OCI-M1 (cell line): ENCODE results near the gene CCDC88B.

Source experiments
- DNase-seq: peaks from one replicate; lab custom pipeline; 2025; lab: John Stamatoyannopoulos, UW

Gene CCDC88B

DNA sequence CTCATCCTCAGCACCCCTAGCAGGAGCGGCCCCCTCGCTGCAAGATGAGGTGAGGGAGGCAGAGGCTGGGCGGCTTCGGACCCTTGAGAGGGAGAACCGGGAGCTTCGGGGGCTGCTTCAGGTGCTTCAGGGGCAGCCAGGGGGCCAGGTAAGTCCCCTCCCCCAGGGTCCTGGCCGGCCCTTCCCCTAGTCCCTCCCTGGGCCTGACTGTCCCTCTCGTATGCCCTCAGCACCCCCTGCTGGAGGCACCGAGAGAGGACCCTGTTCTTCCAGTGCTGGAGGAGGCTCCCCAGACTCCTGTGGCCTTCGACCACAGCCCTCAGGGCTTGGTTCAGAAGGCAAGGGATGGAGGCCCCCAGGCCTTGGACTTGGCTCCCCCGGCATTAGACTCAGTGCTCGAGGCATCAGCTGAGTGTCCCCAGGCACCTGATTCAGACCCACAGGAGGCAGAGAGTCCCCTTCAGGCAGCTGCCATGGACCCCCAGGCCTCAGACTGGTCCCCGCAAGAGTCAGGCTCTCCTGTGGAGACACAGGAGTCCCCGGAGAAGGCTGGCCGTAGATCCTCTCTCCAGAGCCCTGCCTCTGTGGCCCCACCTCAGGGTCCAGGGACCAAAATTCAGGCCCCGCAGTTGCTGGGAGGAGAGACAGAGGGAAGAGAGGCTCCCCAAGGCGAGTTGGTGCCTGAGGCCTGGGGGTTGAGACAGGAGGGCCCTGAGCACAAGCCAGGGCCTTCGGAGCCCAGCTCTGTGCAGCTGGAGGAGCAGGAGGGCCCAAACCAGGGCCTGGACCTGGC, 4.0 kb downstream of the CCDC88B start:
- peak; percentile 58 for DNase-seq

DNA sequence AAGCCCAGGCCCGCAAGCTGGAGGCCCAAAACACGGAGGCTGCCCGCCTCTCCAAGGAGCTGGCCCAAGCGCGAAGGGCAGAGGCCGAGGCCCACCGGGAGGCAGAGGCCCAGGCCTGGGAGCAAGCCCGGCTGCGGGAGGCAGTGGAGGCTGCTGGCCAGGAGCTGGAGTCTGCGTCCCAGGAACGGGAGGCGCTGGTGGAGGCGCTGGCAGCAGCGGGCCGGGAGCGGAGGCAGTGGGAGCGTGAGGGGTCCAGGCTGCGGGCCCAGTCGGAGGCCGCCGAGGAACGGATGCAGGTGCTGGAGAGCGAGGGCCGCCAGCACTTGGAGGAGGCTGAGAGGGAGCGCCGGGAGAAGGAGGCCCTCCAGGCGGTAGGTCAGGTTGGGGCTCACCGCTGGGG, 4.8 kb downstream of the CCDC88B start:
- no peak for DNase-seq

DNA sequence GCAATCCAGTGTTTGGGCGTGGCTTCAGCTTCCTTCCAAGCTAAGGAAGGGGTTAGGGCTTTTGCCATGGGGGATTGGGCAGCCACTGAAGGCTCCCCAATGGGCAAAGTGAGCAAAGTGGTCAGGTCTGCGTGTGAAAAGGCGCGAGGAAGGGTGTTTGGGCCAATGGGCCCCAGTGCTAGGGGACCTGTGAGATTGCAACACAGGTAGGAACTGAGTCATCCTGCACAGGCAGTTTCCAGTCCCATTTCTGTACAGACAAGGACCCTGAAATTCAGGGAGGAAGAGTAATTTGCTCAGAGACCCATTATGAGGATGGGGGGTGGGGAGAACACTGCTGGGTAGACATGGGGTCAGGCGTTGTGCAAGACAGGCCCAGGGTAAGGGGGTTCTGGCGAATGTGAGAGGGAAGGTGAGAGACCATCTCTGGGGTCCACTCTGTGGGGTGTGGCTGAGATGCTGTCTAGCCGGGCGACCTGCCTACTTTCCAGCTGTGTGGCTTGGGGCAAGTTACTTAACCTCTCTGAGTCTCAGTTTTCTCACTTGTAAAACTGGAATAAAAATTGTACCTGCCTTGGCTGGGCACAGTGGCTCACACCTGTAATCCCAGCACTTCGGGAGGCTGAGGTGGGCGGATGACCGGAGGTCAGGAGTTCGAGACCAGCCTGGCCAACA, 7.3 kb downstream of the CCDC88B start:
- DNase-seq, result no peak

DNA sequence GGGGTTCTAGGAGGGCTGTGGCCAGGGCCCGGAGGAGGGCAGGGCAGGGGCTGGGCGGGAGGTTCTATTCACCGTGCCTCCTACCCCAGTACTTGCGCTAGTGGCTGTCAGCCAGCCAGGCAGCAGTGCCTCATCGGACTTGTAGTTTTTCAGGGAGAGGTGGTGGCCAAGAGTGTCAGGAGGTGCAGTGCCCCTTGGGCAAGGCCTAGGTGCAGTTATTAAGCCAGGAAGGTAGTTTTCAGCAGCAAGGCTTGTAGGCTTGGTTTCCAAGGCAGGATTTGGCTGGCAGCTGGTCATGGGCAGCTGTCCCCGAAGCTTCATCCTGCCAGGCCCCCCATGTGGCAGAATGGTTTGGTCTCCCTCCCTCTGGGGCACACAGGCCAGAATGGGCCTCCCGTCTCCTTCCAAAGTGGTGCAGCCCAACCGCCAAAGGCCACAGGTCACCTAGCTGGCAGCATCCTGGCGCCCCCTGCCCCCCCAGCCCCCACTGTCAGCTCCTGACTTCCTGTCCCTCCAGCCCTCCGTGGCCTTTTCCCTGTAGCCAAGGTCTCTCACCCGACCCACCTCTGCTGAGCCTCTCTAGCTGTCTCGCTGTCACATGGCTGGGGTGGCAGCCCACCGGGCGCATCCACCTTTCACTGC, 8.5 kb downstream of the CCDC88B start:
- no peak for DNase-seq

DNA sequence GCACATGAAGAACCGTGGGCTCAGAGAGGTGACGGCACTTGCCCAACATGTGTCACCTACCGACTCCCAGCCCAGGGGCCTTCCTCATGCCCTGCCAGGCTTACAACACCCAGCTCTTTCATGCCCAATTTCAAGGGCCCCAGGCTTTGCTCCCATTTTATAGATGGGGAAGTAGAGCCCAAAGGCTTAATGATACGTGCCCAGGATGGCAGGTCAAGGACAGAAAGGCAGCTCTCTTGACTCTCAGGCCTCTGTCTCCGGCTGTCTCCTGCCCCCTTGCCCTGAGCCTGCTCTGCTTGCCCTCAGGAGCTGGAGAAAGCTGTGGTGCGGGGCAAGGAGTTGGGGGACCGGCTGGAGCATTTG, 9.0 kb downstream of the CCDC88B start:
- DNase-seq, result no peak

DNA sequence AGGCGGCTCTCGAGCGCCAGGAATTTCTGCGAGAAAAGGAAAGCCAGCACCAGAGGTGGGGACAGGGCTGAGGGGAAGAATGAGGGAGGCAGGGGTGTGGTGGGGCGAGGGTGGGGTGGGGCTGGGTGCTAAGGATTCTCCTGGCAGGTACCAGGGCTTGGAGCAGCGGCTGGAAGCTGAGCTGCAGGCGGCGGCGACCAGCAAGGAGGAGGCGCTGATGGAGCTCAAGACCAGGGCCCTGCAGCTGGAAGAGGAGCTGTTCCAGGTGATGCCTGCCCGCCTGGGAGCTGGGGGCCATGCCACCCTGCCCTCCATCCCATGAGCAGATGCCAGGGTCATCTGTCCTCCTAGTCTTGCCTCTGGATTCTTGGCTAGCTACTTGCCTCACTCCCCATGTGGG, 9.4 kb downstream of the CCDC88B start:
- no peak for DNase-seq

DNA sequence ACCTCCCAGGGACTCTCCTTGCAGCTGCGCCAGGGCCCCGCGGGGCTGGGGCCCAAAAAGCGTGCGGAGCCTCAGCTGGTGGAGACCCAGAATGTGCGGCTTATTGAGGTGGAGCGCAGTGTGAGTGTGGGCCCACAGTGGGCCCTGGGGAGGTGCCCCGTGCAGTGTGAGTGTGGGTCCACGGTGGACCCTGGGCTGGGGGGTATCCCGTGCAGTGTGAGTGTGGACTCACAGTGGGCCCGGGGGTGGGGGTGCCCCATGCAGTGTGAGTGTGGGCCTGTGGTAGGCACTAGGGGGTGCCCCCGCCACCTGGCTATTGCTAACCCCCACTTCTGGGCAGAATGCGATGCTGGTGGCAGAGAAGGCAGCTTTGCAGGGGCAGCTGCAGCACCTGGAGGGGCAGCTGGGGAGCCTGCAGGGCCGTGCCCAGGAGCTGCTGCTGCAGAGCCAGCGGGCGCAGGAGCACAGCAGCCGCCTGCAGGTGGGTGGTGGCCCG, 11.2 kb downstream of the CCDC88B start:
- no peak for DNase-seq

DNA sequence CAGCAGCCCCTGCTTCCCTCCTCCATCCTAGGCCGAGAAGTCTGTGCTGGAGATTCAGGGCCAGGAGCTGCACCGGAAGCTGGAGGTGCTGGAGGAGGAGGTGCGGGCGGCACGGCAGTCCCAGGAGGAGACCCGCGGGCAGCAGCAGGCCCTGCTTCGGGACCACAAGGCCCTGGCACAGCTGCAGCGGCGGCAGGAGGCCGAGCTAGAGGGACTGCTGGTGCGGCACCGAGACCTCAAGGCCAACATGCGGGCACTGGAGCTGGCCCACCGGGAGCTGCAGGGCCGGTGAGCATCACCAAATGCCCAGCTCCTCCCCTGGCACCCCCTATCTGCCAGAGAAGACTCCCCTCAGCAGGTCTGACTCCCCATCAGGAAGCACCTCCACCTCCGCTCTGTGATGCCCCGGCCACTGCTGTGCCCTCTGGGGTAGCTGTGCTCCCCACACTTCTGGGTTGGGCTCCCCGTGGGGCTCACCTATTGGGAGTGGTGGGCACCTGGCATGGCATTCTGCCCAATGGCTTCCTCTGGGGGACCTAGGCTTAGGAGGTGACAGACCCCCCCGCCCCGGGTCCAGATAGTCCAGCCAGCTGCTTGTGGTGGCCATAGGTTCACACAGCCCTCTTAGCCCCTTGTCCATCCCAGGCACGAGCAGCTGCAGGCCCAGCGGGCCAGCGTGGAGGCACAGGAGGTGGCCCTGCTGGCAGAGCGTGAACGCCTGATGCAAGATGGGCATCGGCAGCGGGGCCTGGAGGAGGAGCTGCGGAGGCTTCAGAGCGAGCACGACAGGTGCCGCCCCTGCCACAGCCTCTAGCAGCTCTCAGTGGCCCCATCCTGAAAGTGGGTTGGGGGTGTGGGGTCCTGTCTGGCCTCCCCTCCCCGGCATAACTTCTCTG, 12.3 kb downstream of the CCDC88B start:
- DNase-seq, result no peak

DNA sequence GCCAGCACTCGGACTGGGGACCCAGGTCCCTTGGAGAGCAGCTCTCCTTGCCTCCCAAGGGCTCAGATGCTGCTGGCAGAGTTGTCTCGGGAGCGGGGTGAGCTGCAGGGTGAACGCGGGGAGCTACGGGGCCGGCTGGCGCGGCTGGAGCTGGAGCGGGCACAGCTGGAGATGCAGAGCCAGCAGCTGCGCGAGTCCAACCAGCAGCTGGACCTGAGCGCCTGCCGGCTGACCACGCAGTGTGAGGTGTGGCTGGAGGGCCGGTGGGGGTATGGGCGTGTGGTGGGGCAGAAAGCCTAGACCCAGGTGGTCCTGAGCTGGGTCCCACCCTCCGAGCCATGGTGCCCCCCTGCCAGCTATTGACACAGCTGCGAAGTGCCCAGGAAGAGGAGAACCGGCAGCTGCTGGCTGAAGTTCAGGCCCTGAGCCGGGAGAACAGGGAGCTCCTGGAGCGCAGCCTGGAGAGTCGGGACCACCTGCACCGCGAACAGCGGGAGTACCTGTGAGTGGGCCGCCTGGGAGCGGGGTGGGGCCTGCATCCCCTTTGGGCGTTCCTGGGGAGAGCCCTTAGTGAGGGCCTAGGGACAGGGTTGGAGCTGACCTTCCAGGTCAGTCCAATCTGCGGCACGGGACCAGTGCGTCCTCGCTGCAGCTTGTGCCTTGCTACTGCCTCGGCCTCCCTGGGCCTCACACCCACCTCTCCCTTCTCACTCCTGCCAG, 13.2 kb downstream of the CCDC88B start:
- no peak for DNase-seq

DNA sequence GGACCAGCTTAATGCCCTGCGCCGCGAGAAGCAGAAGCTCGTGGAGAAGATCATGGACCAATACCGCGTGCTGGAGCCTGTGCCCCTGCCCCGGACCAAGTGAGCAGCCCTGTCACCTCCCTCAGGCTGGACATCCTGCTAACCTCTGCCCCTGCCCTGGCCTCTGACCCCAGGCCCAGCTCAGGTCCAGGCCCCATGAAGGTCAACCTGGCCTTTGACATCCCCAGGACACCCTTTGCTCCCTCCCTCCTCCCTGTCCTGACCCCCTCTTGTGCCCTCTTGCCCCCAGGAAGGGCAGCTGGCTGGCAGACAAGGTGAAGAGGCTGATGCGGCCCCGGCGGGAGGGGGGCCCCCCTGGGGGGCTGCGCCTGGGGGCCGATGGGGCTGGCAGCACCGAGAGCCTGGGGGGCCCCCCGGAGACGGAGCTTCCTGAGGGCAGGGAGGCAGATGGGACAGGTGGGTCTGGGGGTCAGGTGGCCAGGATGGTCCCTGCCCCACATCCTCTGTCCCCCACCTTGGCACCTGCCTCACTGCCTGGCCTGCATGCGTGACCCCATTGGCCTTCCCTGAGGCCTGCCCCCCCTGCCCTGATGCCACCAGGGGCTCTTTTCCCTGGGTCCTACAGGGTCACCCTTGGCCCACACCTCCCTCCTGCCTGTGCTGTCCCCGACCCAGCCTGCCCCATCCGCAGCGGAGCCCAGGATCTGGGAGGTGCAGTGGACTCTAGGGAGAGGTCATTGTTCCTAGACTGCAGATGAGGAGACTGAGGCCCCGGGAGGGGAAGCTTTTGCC, 13.9 kb downstream of the CCDC88B start:
- DNase-seq, result no peak

DNA sequence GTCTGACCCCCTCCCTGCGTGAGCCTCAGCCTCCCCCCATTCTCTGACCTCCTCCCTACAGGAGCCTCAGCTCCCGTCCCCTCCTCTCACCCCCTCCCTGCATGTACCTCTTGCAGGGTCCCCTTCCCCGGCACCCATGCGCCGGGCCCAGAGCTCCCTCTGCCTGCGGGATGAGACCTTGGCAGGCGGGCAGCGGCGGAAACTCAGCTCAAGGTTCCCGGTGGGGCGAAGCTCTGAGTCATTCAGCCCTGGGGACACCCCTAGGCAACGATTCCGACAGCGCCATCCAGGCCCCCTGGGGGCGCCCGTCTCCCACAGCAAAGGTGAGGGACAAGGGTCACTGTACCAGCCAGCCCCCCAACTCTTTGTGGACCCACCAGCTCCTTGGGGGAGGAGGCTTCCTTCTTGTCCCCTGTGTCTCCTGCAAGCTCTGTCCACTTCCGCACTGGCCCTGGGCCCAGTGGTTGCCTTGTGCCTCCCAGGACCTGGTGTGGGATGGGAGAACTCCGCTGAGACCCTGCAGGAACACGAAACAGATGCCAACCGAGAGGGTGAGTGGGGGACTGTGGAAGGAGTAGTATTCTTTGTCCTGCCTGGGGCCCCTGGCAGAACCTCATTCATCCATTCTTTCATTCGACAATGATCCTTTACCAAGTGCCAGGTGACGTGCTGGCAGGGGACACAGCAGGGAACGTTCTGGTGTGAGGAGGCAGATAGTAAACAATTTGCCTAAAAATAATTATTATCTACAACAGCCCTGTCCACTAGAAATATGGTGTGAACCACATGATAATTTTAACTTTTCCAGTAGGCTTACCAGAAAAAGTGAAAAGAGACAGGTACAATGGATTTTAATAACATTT, 15.3 kb downstream of the CCDC88B start:
- peak; percentile 94 for DNase-seq

DNA sequence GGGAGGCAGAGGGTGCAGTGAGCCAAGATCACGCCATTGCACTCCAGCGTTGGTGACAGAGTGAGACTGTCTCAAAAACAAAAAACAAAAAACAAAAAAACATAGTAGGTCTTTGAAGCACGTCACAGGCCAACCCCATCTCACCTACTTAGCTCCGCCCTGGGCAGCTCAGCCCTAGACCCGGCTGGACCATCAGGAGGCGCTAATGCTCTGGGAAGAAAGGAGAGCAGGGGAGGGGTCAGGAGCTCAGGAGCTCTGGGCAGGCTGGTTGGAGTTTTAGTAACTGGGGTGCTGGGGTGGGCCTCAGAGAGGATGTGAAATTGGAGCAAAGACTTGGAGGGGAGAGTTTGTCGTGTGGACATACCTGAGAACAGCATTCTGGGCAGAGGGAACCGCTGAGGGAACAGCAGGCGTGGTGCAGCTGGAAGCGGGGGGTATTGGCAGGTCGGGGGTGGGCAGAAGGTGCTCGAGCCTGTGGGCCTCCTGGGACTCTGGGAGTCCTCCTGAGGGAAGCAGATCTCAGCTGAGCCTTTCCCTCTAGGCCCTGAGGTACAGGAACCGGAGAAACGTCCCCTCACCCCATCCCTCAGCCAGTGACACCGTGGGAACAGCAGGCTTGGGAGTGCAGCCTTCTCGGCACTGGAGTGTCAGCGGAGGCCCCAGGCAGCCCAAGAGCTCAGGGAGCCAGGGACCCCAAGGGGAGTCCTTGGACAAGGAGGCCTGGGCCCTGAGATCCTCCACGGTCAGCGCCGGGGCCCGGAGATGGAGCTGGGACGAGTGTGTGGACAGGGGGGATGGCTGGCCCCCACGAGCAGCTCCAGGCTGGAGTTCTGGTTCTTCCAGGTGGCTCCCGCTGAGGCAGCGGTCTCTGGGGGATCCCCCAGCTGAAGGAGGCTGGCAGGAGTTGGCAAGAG, 16.8 kb downstream of the CCDC88B start:
- DNase-seq, result peak; percentile 86

DNA sequence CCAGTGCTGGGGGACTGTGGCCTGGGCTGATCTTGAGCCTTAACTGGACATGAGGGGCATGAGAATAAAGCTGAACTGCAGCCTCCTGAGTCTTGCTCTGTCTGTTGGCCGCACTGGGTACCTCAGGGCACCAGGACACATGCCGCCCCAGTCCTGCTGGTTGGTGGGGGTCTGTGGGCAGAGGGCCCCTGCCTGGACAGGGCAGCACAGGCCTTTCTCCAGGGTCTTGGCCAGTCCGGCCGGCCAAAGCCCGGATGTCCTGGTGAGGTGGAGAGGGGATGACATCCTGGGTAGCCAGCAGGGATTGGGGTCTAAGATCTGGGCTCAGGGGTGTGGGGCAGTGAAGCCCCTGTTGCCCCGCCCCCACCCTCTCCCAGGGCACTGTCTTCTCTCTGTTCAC, 17.4 kb downstream of the CCDC88B start:
- no peak for DNase-seq

DNA sequence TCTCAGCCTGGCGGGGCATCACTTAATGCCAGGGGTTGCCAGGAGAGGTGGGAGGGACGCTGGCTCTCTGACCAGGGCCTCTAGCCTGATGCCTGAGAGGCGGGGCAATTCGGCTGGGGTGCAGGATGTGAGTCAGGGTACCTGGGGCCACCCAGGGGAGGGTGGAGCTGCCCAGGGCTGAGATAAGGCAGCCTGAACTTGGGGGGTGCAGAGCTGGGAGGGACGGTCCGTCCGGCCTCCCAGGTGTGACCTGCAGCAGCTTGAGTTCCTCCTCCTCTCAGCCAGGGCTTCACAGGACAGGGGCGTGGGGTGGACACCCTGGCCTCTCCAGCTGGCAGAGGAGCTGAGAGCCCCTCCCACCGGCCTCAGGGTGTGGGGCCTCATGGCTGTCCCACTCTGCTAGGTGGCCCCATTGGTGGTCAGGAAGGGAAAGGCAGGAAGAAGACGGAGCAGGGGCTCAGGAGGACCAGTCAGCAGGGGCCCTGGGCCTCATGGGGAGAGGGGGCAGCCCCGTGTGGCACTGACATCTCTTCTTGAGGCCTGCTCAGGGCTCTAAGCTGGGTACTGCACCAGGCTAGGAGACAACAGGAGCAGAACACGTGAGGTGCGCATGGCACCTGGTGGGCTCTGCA, 18.0 kb downstream of the CCDC88B start:
- DNase-seq, result no peak

DNA sequence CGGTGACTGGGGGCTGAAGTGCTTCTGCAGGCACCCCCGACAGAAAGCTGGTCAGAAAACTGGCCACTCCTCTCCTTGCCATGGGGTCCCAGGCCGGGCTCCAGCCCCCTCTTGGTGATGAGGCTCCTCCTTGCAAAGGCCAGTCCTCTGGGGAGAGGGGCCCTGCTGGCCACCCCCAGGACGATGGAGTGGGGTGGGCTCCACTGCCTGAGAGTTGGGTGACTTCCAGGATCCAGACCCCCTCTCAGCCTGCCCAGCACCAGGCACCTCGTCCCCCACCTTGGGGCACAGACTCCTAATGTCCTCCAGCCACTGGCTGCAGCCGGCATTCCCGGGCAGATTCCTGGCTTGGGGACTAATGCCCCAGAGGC, 18.5 kb downstream of the CCDC88B start:
- no peak for DNase-seq

DNA sequence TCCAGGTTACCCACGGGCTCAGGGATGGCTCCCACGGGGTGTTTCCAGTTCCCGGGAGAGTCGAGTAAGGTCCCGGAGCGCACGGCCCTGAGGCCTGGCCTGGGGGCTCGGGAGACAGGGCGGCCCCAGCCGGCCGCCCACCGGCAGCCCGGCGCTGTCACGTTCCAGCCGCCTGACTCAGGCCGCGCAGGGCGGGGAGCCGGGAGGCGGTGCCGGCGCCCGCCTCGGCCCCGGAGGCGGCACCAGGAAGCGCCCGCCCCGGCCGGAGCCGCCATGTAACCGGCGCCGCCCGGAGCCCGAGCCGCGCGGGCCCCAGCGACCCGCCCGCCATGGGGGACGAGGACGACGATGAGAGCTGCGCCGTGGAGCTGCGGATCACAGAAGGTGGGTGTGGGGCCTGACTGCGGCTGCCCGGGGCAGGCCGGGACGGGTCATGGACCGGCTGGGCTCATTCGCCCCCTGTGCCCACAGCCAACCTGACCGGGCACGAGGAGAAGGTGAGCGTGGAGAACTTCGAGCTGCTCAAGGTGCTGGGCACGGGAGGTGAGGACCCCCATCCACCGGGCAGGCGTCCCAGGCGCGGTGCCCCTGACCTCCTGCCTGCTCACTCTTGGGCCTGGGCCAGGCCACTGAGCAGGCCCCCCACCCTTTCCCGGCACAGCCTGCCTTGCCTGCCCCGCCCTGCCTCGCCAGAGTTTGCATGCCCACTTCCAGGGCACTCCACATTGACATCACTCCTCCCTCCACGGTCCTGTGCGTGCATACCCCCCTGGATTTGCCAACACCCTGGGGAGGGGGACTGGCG, 19.1 kb downstream of the CCDC88B start, which contains the start of gene RPS6KA4:
Gene RPS6KA4 (plus strand): TSS at position 256 of the 805 bp plus-strand sequence. CDS start 74 bp downstream, at position 330.
- peak; percentile 72 for DNase-seq
